Panc1 (cell line): ENCODE measurements around the gene ADARB1. TPM values are rescaled to one million over a fixed set of nuclear protein-coding genes. Genes with fewer than 3 reads are reported as not detected.

Source experiments
- ATAC-seq: fragments of 200-7000 bp; cut with Tn5 transposase; 2 replicates; pipeline ENCODE4 v1.9.1; 2020; ENCODE audit warnings: mild to moderate bottlenecking, moderate library complexity
- BruUV-seq: library from RNA; stranded (reverse); fragments of 400-500 nt; replicated peaks from 2 replicates; lab custom pipeline; 2021; lab: Mats Ljungman, UMichigan
- CTCF ChIA-PET: fragments of 300-600 bp; sonication (Branson Sonifier 250); formaldehyde crosslinking; loops from one replicate; lab custom pipeline; 2022; ENCODE audit warnings: antibody characterized with exemption; lab: Charles Lee
- POLR2A ChIA-PET: fragments of 300-600 bp; sonication (Branson Sonifier 250); formaldehyde crosslinking; loops from one replicate; lab custom pipeline; 2022; ENCODE audit warnings: antibody characterized with exemption; lab: Charles Lee
- DNase-seq: peaks from one replicate; pipeline ENCODE4 v3.0.0-alpha.2; 2010; ENCODE audit warnings: low read depth, low spot score
- H3K27ac ChIP-seq: 2 replicates; pipeline ENCODE4 v1.5.1; 2011; ENCODE audit warnings: mild to moderate bottlenecking, low read length, inconsistent platforms
- H3K27me3 ChIP-seq: fragments of 200-500 bp; sonication (Bioruptor generic); 2 replicates; pipeline ENCODE4 v1.6.0; 2014; ENCODE audit warnings: low read length, inconsistent platforms; ENCODE audit not compliant: control insufficient read depth, insufficient read depth
- H3K36me3 ChIP-seq: fragments of 200-500 bp; sonication (Bioruptor generic); 2 replicates; pipeline ENCODE4 v1.5.1; 2014; ENCODE audit warnings: inconsistent platforms, mild to moderate bottlenecking, low read length, moderate library complexity; ENCODE audit not compliant: control insufficient read depth, insufficient read depth
- H3K4me1 ChIP-seq: 2 replicates; pipeline ENCODE4 v1.5.1; 2011; ENCODE audit warnings: inconsistent platforms, mild to moderate bottlenecking, low read length, moderate library complexity; ENCODE audit not compliant: control insufficient read depth, insufficient read depth
- H3K4me3 ChIP-seq, 2 experiments: 2 replicates each; pipeline ENCODE4 v1.5.1; 2011 to 2012; ENCODE audit warnings: low read depth in 2 of 2, low read length in 2 of 2, mild to moderate bottlenecking in 2 of 2, inconsistent platforms in 1 of 2, moderate library complexity in 1 of 2
- H3K9me3 ChIP-seq: fragments of 200-500 bp; sonication (Bioruptor generic); 2 replicates; pipeline ENCODE4 v1.5.1; 2014; ENCODE audit warnings: low read depth, mild to moderate bottlenecking, inconsistent platforms, low read length, moderate library complexity; ENCODE audit not compliant: control insufficient read depth, insufficient read depth
- POLR2AphosphoS5 ChIP-seq: IDR thresholded peaks from 2 replicates; pipeline ENCODE4 v1.6.1; 2012; ENCODE audit warnings: mild to moderate bottlenecking, low read depth, low read length, moderate library complexity
- SIN3A ChIP-seq: IDR thresholded peaks from 2 replicates; pipeline ENCODE4 v1.6.1; 2012; ENCODE audit warnings: low read depth, mild to moderate bottlenecking, low read length, moderate library complexity, borderline replicate concordance; ENCODE audit not compliant: insufficient read depth
- TCF7L2 ChIP-seq: IDR thresholded peaks from 2 replicates; pipeline ENCODE4 v1.6.1; 2011; ENCODE audit warnings: mild to moderate bottlenecking, low read depth, low read length, inconsistent platforms
- in situ Hi-C: cut with HindIII; loops from 2 replicates; pipeline ENCODE4 v1.10.0; 2016; ENCODE audit warnings: low sequenced_read_pairs, low pct_unique_long_range_greater_than_20kb
- intact Hi-C: fragments of 100-400 bp; cut with micrococcal nuclease; formaldehyde crosslinking; loops from one replicate; pipeline ENCODE4 v1.10.0; 2022; ENCODE audit not compliant: unreplicated experiment
- total RNA-seq: library from RNA; stranded (reverse); gene quantifications from one replicate; pipeline ENCODE4 v1.2.1, GENCODE V29; 2021; ENCODE audit not compliant: unreplicated experiment
- TF ChIP-seq, protein P1 (sequence below): fragments of 450-650 bp; IDR thresholded peaks from 2 replicates; pipeline ENCODE4 v1.5.1; 2017; ENCODE audit warnings: mild to moderate bottlenecking
- TF ChIP-seq, protein P2 (sequence below), 2 experiments: IDR thresholded peaks; 2 replicates each; pipeline ENCODE4 v1.6.1; 2011 to 2012; ENCODE audit warnings: low read depth in 2 of 2, control low read depth in 1 of 2, low read length in 1 of 2, mild to moderate bottlenecking in 1 of 2, moderate library complexity in 1 of 2; ENCODE audit not compliant: insufficient read depth in 1 of 2

ADARB1 gene
- total RNA-seq, 1 experiment from 2014 or later: 15.0 TPM

DNA sequence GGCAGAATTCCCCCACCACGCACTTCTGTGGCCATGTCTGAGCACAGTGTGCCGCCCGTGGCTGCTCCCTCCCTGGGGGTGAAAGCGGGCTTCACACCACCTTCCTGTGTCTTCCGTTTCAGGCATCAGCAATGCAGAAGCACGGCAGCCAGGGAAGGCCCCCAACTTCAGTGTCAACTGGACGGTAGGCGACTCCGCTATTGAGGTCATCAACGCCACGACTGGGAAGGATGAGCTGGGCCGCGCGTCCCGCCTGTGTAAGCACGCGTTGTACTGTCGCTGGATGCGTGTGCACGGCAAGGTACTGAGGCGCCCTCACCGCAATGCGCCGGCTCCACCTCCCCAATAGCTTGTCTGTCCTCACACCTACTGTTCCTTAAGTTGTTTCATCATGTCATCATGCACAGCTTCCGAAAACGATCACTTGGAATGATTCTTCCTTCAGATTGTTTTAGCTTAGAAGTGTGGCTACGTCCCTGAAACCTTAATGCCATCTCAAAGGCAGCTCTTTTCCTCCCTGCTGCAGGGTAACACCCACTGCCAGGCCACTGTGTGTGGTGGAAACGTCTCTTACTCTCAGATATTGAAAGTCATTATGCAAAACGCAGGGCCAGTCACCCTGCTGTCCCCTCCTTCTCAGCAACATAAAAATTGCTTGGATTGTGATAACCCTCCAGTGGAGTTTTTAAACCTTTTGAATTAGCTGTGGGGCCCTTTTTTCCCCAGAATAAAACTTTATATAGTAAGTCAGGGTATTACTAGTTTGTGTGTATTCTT lies 146.5 kb downstream of the ADARB1 start:
- in situ Hi-C loops: no loop called here
- TF ChIP-seq TCF7L2 (no peak), SIN3A (no peak), POLR2AphosphoS5 (no peak)
- TF ChIP-seq, protein P1, sequence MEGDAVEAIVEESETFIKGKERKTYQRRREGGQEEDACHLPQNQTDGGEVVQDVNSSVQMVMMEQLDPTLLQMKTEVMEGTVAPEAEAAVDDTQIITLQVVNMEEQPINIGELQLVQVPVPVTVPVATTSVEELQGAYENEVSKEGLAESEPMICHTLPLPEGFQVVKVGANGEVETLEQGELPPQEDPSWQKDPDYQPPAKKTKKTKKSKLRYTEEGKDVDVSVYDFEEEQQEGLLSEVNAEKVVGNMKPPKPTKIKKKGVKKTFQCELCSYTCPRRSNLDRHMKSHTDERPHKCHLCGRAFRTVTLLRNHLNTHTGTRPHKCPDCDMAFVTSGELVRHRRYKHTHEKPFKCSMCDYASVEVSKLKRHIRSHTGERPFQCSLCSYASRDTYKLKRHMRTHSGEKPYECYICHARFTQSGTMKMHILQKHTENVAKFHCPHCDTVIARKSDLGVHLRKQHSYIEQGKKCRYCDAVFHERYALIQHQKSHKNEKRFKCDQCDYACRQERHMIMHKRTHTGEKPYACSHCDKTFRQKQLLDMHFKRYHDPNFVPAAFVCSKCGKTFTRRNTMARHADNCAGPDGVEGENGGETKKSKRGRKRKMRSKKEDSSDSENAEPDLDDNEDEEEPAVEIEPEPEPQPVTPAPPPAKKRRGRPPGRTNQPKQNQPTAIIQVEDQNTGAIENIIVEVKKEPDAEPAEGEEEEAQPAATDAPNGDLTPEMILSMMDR: no peak
- TF ChIP-seq, protein P2, sequence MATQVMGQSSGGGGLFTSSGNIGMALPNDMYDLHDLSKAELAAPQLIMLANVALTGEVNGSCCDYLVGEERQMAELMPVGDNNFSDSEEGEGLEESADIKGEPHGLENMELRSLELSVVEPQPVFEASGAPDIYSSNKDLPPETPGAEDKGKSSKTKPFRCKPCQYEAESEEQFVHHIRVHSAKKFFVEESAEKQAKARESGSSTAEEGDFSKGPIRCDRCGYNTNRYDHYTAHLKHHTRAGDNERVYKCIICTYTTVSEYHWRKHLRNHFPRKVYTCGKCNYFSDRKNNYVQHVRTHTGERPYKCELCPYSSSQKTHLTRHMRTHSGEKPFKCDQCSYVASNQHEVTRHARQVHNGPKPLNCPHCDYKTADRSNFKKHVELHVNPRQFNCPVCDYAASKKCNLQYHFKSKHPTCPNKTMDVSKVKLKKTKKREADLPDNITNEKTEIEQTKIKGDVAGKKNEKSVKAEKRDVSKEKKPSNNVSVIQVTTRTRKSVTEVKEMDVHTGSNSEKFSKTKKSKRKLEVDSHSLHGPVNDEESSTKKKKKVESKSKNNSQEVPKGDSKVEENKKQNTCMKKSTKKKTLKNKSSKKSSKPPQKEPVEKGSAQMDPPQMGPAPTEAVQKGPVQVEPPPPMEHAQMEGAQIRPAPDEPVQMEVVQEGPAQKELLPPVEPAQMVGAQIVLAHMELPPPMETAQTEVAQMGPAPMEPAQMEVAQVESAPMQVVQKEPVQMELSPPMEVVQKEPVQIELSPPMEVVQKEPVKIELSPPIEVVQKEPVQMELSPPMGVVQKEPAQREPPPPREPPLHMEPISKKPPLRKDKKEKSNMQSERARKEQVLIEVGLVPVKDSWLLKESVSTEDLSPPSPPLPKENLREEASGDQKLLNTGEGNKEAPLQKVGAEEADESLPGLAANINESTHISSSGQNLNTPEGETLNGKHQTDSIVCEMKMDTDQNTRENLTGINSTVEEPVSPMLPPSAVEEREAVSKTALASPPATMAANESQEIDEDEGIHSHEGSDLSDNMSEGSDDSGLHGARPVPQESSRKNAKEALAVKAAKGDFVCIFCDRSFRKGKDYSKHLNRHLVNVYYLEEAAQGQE (IDR thresholded peaks at IDR 0.05; ENCODE audit: insufficient read depth in 1 of 2, low read depth in 2 of 2, low read length in 1 of 2): no peak
- POLR2A ChIA-PET: no interaction called here

GRCh38 chr21:45222001-45222400 lies 147.6 kb downstream of the ADARB1 start:
- no peak for DNase-seq
- Histone ChIP-seq H3K4me1 (peaks cover 6% of the 10 kb centered on the region), H3K9me3 (peaks cover 2% of the 10 kb centered on the region; the same call in 1 of the 2 replicates), H3K27ac (no peak overlapping the region), H3K36me3 (no peaks in the 10 kb centered on the region), H3K4me3 (no peak overlapping the region), H3K27me3 (no peaks in the 10 kb centered on the region)
- TF ChIP-seq TCF7L2: no peak
- TF ChIP-seq, protein P2 (IDR thresholded peaks at IDR 0.05; ENCODE audit: insufficient read depth in 1 of 2, low read depth in 2 of 2, low read length in 1 of 2): no peak
- no peak for TF ChIP-seq SIN3A
- TF ChIP-seq, protein P1: no peak
- TF ChIP-seq POLR2AphosphoS5: no peak
- intact Hi-C loops: no loop called here
- ChIA-PET CTCF (no interaction called here), POLR2A (no interaction called here)
- no TSS peak for BruUV-seq
- in situ Hi-C loops: no loop called here
- ATAC-seq: no peak

More for the DNA sequence above, 146.5 kb downstream of the ADARB1 start:
- BruUV-seq: no TSS peak
- H3K4me1 ChIP-seq: no peaks in the 10 kb centered on the region
- no peak overlapping the region for H3K4me3 ChIP-seq
- H3K9me3 ChIP-seq: peaks cover 12% of the 10 kb centered on the region; the same call in 1 of the 2 replicates
- H3K27me3 ChIP-seq: no peaks in the 10 kb centered on the region
- H3K36me3 ChIP-seq: no peaks in the 10 kb centered on the region
- CTCF ChIA-PET: no interaction called here
- H3K27ac ChIP-seq: no peak overlapping the region
- no peak for DNase-seq
- intact Hi-C loops: no loop called here
- ATAC-seq: no peak
